Bronchial epithelial cell (primary cell): ENCODE measurements around the gene MAMDC4. TPM values are rescaled to one million over a fixed set of nuclear protein-coding genes. Genes with fewer than 3 reads are reported as not detected.

ENCODE experiments used
- DNase-seq: peaks from one replicate; pipeline ENCODE4 v3.0.0-alpha.2; 2010; ENCODE audit warnings: low read depth
- FAIRE-seq: peaks from 2 replicates; lab custom pipeline; 2011; peaks lifted over from hg19 to GRCh38; lab: Jason Lieb, UNC
- H3K27me3 ChIP-seq: 2 replicates; pipeline ENCODE4 v1.5.1; 2011; ENCODE audit warnings: low read length; ENCODE audit not compliant: control insufficient read depth, insufficient read depth
- H3K36me3 ChIP-seq: 2 replicates; pipeline ENCODE4 v1.5.1; 2011; ENCODE audit warnings: low read length; ENCODE audit not compliant: control insufficient read depth, insufficient read depth
- H3K4me3 ChIP-seq: 2 replicates; pipeline ENCODE4 v1.5.1; 2011; ENCODE audit warnings: mild to moderate bottlenecking, low read depth, low read length, control low read depth
- total RNA-seq: library from RNA; depleted of rRNA; stranded (reverse); fragments of >200 nt; gene quantifications from 2 replicates; pipeline ENCODE4 v1.2.1, GENCODE V29; 2014
- TF ChIP-seq, protein P1 (sequence below): IDR thresholded peaks from 2 replicates; pipeline ENCODE4 v1.5.1; 2011; ENCODE audit warnings: mild to moderate bottlenecking, moderate library complexity, low read length, control low read depth, inconsistent platforms; ENCODE audit not compliant: insufficient read depth, severe bottlenecking

The MAMDC4 gene
- total RNA-seq, 1 donor from 2014 or later, result 1.1 TPM

DNA sequence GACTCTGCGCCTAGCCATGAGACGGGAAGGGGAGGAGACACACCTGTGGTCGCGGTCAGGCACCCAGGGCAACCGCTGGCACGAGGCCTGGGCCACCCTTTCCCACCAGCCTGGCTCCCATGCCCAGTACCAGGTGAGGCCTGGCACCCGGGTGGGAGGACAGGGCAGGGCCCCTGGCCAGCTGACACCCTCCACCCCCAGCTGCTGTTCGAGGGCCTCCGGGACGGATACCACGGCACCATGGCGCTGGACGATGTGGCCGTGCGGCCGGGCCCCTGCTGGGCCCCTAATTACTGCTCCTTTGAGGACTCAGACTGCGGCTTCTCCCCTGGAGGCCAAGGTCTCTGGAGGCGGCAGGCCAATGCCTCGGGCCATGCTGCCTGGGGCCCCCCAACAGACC is 5.0 kb downstream of the MAMDC4 start:
- no peak overlapping the region for H3K4me3 ChIP-seq
- no peak for FAIRE-seq
- no peaks in the 10 kb centered on the region for H3K27me3 ChIP-seq
- no peak for DNase-seq
- H3K36me3 ChIP-seq, result peaks cover 8% of the 10 kb centered on the region
- TF ChIP-seq, protein P1, sequence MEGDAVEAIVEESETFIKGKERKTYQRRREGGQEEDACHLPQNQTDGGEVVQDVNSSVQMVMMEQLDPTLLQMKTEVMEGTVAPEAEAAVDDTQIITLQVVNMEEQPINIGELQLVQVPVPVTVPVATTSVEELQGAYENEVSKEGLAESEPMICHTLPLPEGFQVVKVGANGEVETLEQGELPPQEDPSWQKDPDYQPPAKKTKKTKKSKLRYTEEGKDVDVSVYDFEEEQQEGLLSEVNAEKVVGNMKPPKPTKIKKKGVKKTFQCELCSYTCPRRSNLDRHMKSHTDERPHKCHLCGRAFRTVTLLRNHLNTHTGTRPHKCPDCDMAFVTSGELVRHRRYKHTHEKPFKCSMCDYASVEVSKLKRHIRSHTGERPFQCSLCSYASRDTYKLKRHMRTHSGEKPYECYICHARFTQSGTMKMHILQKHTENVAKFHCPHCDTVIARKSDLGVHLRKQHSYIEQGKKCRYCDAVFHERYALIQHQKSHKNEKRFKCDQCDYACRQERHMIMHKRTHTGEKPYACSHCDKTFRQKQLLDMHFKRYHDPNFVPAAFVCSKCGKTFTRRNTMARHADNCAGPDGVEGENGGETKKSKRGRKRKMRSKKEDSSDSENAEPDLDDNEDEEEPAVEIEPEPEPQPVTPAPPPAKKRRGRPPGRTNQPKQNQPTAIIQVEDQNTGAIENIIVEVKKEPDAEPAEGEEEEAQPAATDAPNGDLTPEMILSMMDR, result no peak

DNA sequence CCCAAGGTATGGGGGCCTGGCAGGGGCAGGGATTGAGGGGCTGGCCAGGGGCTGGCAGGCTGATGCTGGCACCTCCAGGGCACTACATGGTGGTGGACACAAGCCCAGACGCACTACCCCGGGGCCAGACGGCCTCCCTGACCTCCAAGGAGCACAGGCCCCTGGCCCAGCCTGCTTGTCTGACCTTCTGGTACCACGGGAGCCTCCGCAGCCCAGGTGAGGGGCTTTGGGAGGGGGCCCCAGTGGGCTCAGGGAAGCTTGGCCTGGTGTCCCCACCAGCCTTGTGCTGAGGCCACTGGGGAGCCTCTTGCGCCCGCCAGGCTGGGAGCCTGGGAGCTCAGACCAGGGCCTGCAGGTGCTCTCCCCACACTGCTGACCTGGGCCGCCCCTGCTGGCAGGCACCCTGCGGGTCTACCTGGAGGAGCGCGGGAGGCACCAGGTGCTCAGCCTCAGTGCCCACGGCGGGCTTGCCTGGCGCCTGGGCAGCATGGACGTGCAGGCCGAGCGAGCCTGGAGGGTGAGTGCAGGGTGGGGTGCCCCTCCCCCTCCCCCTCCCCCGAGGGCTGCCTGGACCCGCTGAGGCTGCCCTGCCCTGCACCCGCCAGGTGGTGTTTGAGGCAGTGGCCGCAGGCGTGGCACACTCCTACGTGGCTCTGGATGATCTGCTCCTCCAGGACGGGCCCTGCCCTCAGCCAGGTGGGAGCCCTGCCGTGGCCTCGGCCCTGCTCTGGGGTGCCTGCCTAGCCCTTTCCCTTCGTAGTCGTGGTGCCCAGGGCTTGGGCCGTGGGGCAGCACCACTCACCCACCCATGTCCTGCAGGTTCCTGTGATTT is 5.7 kb downstream of the MAMDC4 start:
- TF ChIP-seq, protein P1, result no peak
- DNase-seq, result no peak
- Histone ChIP-seq H3K36me3 (peaks cover 10% of the 10 kb centered on the region), H3K27me3 (no peaks in the 10 kb centered on the region), H3K4me3 (no peak overlapping the region)
- no peak for FAIRE-seq

DNA sequence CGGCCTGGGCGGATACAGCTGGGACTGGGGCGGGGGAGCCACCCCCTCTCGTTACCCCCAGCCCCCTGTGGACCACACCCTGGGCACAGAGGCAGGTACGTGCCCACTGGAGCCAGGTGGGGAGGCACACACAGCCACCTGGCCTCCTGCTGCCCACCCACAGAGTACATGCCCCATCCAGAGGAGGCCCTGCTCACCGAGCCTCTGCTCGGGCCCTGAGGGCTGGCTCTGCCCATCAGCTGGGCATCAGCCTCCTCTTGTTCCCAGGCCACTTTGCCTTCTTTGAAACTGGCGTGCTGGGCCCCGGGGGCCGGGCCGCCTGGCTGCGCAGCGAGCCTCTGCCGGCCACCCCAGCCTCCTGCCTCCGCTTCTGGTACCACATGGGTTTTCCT is 6.3 kb downstream of the MAMDC4 start:
- peaks cover 10% of the 10 kb centered on the region for H3K36me3 ChIP-seq
- H3K27me3 ChIP-seq, result no peaks in the 10 kb centered on the region
- TF ChIP-seq, protein P1, result no peak
- FAIRE-seq (no peak), DNase-seq (no peak)
- H3K4me3 ChIP-seq, result no peak overlapping the region

DNA sequence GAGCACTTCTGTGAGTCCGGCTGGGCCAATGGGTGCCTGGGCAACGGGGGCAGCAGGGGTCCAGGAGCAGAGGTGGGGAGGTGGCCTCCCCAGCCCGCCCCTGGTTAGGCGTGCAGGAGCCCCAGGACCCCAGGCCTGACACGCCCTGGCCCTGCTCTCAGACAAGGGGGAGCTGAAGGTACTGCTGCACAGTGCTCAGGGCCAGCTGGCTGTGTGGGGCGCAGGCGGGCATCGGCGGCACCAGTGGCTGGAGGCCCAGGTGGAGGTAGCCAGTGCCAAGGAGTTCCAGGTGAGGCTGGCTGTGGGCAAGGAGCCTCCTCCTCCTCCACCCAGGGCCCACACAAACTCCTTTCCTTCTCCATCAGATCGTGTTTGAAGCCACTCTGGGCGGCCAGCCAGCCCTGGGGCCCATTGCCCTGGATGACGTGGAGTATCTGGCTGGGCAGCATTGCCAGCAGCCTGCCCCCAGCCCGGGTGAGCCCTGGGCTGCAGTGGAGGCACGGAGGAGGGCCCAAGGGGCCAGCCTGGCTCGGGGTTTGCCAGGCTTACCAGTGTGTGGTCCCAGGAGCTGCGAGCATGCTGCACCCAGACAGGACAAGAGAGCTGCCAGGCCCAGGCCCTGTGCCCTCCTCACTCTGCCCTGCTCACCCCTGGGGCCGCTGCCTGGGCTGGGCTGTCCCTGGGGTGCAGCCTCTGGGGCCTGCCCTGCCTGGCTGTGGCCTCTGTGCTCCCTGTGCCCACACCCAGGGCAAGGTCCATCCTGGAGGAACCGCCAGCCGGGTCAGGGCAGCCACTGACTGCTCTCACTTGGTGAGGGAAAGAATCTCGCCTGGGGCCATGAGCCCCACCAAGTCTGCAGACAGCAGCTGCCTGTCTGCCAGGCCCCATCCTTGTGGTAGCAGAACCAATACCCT is 7.0 kb downstream of the MAMDC4 start:
- Histone ChIP-seq H3K36me3 (peaks cover 13% of the 10 kb centered on the region), H3K27me3 (no peaks in the 10 kb centered on the region), H3K4me3 (no peak overlapping the region)
- FAIRE-seq, result no peak
- DNase-seq, result no peak
- TF ChIP-seq, protein P1, result no peak

DNA sequence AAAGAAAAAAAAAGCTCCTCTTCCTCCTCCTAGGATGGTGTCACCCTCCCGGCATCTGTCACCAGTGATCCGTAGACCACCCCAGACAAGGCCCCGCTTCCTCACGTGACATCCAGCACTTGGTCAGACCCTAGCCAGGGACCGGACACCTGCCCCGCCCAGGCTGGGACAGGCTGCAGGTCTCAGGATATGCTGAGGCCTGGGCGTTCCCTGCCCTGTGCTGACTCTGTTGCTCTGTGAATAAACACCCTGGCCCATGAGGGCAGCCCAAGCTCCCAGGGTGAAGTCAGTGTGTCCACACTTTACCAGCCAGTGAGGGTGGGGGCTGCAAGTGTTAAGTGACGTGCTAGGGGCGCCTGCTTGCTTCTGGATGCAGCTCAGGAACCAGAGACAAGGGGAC is 8.4 kb downstream of the MAMDC4 start:
- FAIRE-seq (no peak), DNase-seq (no peak)
- peaks cover 14% of the 10 kb centered on the region for H3K36me3 ChIP-seq
- no peaks in the 10 kb centered on the region for H3K27me3 ChIP-seq
- no peak overlapping the region for H3K4me3 ChIP-seq
- TF ChIP-seq, protein P1, result no peak
